Gastrocnemius medialis (tissue), 4 donors: ENCODE data around the gene PGGT1B. TPM values are rescaled to one million over a fixed set of nuclear protein-coding genes. Genes with fewer than 3 reads are reported as not detected.

Experiments
- ATAC-seq, 2 donors: fragments of 150-250 bp; one replicate each; pipeline ENCODE4 v1.9.1; 2016
- DNase-seq, 2 donors: peaks; one replicate each; pipeline ENCODE4 v3.0.0-alpha.2; 2019
- H3K27ac ChIP-seq, 4 donors: fragments of 200-600 bp; sonication (generic); 1 replicate in 1 of 4; 2 replicates in 3 of 4; pipeline ENCODE4 v1.5.1; 2016 to 2018; ENCODE audit warnings: mild to moderate bottlenecking in 2 of 4, moderate library complexity in 1 of 4
- H3K27me3 ChIP-seq, 3 donors: fragments of 200-600 bp; sonication (generic) in 2 of 3; 1 replicate in 1 of 3; 2 replicates in 2 of 3; pipeline versions ENCODE4 v1.5.1 to v1.6.0; 2016 to 2019; ENCODE audit warnings: mild to moderate bottlenecking in 1 of 3, moderate library complexity in 1 of 3
- H3K36me3 ChIP-seq, 2 donors: fragments of 200-600 bp; sonication (generic) in 1 of 2; one replicate each; pipeline ENCODE4 v1.5.1; 2017 to 2018
- H3K4me1 ChIP-seq, 2 donors: fragments of 200-600 bp; sonication (generic) in 1 of 2; one replicate each; pipeline ENCODE4 v1.5.1; 2016 to 2017; ENCODE audit warnings: mild to moderate bottlenecking in 2 of 2
- H3K4me3 ChIP-seq, 4 donors: fragments of 200-600 bp; sonication (generic) in 3 of 4; 1 replicate in 1 of 4; 2 replicates in 3 of 4; pipeline ENCODE4 v1.5.1; 2016 to 2019; ENCODE audit warnings: mild to moderate bottlenecking in 2 of 4
- H3K9me3 ChIP-seq, 3 donors: fragments of 200-600 bp; sonication (generic) in 2 of 3; 1 replicate in 1 of 3; 2 replicates in 2 of 3; pipeline ENCODE4 v1.5.1; 2016 to 2019
- CTCF ChIP-seq, 5 experiments: fragments of 450-650 bp in 3 of 5; fragments of 200-600 bp in 2 of 5; sonication (generic) in 2 of 5; IDR thresholded peaks in 4 of 5; conservative IDR thresholded peaks in 1 of 5; 1 replicate in 4 of 5; 2 replicates in 1 of 5; pipeline ENCODE4 v1.5.1; 2016 to 2019; ENCODE audit warnings: antibody characterized with exemption in 5 of 5, mild to moderate bottlenecking in 3 of 5, moderate library complexity in 3 of 5
- POLR2A ChIP-seq, 2 donors: fragments of 450-650 bp; IDR thresholded peaks; one replicate each; pipeline ENCODE4 v1.6.1; 2017; ENCODE audit warnings: antibody characterized with exemption in 2 of 2, mild to moderate bottlenecking in 2 of 2, moderate library complexity in 2 of 2
- in situ Hi-C, 4 donors: fragments of 200-750 bp; cut with MboI; loops; one replicate each; pipeline versions ENCODE4 v1.15.0 to v1.8.0; 2017; ENCODE audit warnings: low sequenced_read_pairs in 4 of 4
- intact Hi-C: fragments of 100-400 bp; cut with DNase I; formaldehyde crosslinking; loops from one replicate; pipeline ENCODE4 v1.15.1; 2023; ENCODE audit warnings: low total_unique reads
- total RNA-seq, 4 donors: library from RNA; depleted of rRNA; stranded (reverse); fragments of >200 nt; gene quantifications; one replicate each; pipeline versions ENCODE4 v1.1.0 to v1.2.3, GENCODE V29; 2016

Gene PGGT1B
- total RNA-seq, result 10 to 100 TPM in 2 of 4 donors, 1 to 10 TPM in 2; 6.7 to 16.3 (median 10.4) TPM

- TF ChIP-seq POLR2A (IDR thresholded peaks at IDR 0.05) (peak in 1 of 2 donors; percentile 20), CTCF (IDR thresholded peaks at IDR 0.05 in 4 of 5, conservative IDR thresholded peaks at IDR 0.05 in 1 of 5) (no peak)
- DNase-seq (peak; percentile 49 to 66), ATAC-seq (peak; percentile 93 to 95)
- intact Hi-C loops (no loop called here), in situ Hi-C loops (no loop called here)
- peak within 1 kb of the TSS; percentile 76 to 88 (median 84) for H3K27ac ChIP-seq
- H3K27me3 ChIP-seq, result no peaks in the 10 kb centered on the region
- H3K9me3 ChIP-seq, result no peaks in the 10 kb centered on the region
- peak within 1 kb of the TSS; percentile 61 to 100 (median 82) for H3K4me3 ChIP-seq
- no peaks in the 10 kb centered on the region for H3K36me3 ChIP-seq
- H3K4me1 ChIP-seq, result peaks cover 17 to 18% of the 10 kb centered on the region in 2 donors
Observed at GRCh38 chr5:115262321-115263077, at the start of gene PGGT1B. Gene PGGT1B, minus strand, starts transcription at chr5:115262877. Its CDS starts 26 bp downstream, at chr5:115262851.

GRCh38 chr5:115309751-115310370, 47.2 kb upstream of the PGGT1B start:
- DNase-seq (no peak), ATAC-seq (peak; percentile 49 to 68)
- Histone ChIP-seq H3K4me1 (no peaks in the 10 kb centered on the region), H3K36me3 (no peaks in the 10 kb centered on the region), H3K27ac (no peak overlapping the region), H3K27me3 (no peaks in the 10 kb centered on the region), H3K4me3 (no peak overlapping the region), H3K9me3 (no peaks in the 10 kb centered on the region)
- TF ChIP-seq CTCF (IDR thresholded peaks at IDR 0.05 in 4 of 5, conservative IDR thresholded peaks at IDR 0.05 in 1 of 5), result peak; percentile 71 to 88 (median 79)
- no peak for TF ChIP-seq POLR2A (IDR thresholded peaks at IDR 0.05)
- intact Hi-C loops, result loop anchor here (1.0 to 5.0 kb wide), 3 partner anchors 62 to 276 kb away; no protein-coding TSS in a partner anchor
- in situ Hi-C loops, result loop anchor here (5.0 to 25.0 kb wide), 4 partner anchors 267 to 552 kb away; no protein-coding TSS in a partner anchor

GRCh38 chr5:115308815-115309214, 46.1 kb upstream of the PGGT1B start:
- Histone ChIP-seq H3K27me3 (no peaks in the 10 kb centered on the region), H3K27ac (no peak overlapping the region), H3K4me3 (no peak overlapping the region), H3K4me1 (no peaks in the 10 kb centered on the region), H3K9me3 (no peaks in the 10 kb centered on the region), H3K36me3 (no peaks in the 10 kb centered on the region)
- intact Hi-C loops, result loop anchor here (1.0 kb wide), 1 partner anchor 277 kb away; no protein-coding TSS in a partner anchor
- in situ Hi-C loops, result loop anchor here in 1 of 4 donors (25.0 kb wide), 1 partner anchor 553 kb away; no protein-coding TSS in a partner anchor
- ATAC-seq, result no peak
- DNase-seq, result no peak
- TF ChIP-seq CTCF (IDR thresholded peaks at IDR 0.05 in 4 of 5, conservative IDR thresholded peaks at IDR 0.05 in 1 of 5), result no peak

- H3K27me3 ChIP-seq, result no peaks in the 10 kb centered on the region
- TF ChIP-seq POLR2A (IDR thresholded peaks at IDR 0.05) (no peak), CTCF (IDR thresholded peaks at IDR 0.05 in 4 of 5, conservative IDR thresholded peaks at IDR 0.05 in 1 of 5) (no peak)
- no peaks in the 10 kb centered on the region for H3K36me3 ChIP-seq
- no peak overlapping the region for H3K4me3 ChIP-seq
- DNase-seq, result no peak
- intact Hi-C loops (no loop called here), in situ Hi-C loops (loop anchor here in 1 of 4 donors (25.0 kb wide), 1 partner anchor 556 kb away; no protein-coding TSS in a partner anchor)
- no peaks in the 10 kb centered on the region for H3K4me1 ChIP-seq
- H3K9me3 ChIP-seq, result no peaks in the 10 kb centered on the region
- ATAC-seq, result no peak
- no peak overlapping the region for H3K27ac ChIP-seq
Observed at GRCh38 chr5:115306011-115306536, 43.4 kb upstream of the PGGT1B start.
